ENCODE data around the gene ULK4.
"Not testable (repeated sequence)": the region's sequence is repeated elsewhere in the genome, so short reads cannot be mapped to it uniquely, and the experiment has no call there.

ULK4 gene

DNA sequence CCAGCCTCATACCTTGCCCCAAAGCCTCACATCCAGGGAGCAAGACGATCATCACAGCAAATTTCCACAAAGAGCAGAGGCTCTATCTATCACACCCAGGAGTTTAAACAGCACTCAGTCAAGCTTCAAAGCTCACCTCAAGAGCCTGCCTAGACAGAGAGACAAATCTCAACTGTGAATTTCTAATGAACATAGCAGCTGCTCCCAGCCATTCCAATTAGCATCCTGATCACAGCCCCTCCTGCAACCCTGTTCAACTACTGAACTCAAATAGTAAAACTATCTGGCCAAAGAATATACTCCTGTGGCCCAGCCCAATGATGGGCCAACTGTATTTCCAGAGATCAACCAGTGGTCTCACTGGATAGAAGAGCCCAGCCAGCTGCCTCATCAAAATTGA, 492.8 kb downstream of the ULK4 start:
- DNase-seq, result no peak

DNA sequence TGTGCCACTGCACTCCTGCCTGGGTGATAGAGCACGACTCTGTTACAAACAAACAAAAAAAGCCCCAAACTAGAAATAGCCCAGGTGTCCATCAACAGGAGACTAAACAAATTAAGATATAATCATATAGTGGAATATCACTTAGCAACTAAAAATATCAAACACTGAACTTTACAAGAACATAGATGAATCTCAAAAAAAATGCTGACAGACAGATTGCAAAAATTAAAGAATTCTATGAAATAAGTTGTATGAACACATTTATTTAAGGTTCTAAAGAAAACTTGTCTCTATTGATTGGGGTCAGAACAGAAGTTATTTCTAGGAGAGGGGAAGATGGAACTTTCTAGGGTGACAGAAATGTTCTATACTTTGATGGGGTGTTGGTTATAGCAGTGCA, 494.4 kb downstream of the ULK4 start:
- no peak for DNase-seq

GRCh38 chr3:41464858-41465257, 497.0 kb downstream of the ULK4 start:
- DNase-seq, result no peak

DNA sequence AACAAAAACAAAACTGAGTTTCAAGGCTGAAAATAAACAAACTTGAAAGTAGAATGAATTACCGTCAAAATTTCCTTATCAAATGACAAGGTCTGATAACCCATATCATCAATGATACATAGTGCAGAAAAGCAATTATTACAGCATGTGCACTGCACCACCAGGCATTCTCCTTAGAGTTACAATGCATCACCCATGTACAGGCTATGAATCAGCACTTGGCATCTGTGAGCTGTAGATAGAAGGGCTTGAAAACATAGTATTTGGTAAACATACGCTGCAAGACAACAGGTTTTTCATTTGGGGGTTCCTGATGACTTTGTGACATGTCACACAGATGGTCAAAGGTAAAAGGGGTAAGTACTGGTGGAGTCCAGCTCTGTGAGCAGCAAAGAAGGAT, 497.5 kb downstream of the ULK4 start:
- DNase-seq, result no peak

GRCh38 chr3:41462103-41462691, 499.7 kb downstream of the ULK4 start:
- no peak for DNase-seq

DNA sequence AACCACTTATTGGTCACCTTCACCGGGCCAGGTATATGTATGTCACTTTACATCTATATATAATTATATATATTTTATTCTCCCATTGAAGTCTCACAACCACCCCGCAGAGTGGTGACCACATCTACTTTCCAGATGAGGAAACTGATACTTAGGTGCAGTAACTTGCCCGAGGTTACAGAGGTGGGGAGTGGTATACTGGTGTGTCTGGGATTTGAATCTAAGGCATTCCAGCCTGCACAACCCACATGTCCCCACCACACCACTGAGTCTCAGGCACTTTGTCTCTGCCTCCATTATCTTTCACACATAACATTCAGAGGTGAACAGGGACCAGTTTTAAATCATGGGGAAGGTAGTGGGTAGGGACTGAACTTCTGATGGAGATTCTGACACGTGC, 501.2 kb downstream of the ULK4 start:
- DNase-seq, result no peak

DNA sequence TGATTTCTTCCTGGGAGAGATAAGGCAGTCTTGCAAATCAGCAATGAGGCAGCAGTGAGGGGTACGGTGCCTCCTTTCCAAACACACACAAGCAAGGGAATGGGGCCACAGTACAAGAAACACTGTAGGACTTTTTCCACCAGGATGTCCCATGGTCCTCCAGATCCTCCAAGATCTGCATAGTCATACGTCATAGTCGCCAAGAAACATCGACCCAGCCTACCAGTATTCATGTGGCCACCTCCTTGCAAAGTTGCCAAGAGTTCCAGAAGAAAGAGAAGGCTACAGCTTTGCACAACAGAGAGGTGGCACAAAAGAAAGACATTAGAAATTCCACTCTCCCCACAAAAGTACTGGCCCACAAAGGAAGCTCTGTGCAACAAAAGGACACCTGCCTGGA, 504.7 kb downstream of the ULK4 start:
- no peak for DNase-seq

DNA sequence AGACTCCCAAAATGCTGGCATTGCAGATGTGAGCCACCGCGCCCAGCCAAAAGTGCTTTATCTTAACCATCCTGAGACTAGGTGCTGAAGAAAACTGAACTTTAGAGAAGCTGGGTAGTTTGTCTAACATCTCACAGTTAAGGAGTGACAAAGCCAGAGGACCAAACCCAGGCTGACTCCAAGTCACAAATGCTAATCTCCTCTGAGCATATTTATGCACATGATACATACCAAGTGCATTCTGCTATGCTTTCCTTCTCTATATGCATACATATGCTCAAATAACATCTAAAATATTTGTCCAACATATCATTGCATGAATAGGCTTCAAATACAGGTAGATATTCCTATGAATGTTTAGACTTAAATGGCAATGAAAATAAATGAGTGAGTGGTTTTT, 505.7 kb downstream of the ULK4 start:
- no peak for DNase-seq

GRCh38 chr3:41453618-41454017, 508.3 kb downstream of the ULK4 start:
- not testable (repeated sequence) for DNase-seq

GRCh38 chr3:41450416-41451231, 511.3 kb downstream of the ULK4 start:
- DNase-seq, result no peak

- DNase-seq, result no peak
These were observed 513.5 kb downstream of the ULK4 start for GRCh38 chr3:41448396-41448795.

- no peak for DNase-seq
These were observed 514.2 kb downstream of the ULK4 start for GRCh38 chr3:41447701-41448100.

- DNase-seq, result not testable (repeated sequence)
These were observed 515.6 kb downstream of the ULK4 start for GRCh38 chr3:41446316-41446715.

GRCh38 chr3:41441568-41441967, 520.3 kb downstream of the ULK4 start:
- no peak for DNase-seq

DNA sequence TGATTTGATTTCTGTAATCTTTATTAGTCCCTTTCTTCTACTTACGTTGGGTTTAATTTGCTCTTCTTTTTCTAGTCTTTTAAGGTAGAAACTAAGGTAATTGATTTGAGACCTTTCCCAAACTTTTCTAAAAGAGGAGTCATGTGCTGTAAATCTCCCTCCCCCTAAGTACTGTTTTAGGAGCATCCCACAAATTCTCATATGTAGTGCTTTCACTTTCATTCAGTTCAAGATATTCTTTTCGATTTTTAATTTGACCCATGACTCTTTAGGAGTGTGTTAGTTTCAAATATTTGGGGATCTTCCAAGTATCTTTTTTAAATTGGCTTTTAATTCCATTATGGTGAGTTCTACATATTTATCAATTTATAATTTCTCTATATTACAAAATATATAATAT, 520.8 kb downstream of the ULK4 start:
- no peak for DNase-seq

DNA sequence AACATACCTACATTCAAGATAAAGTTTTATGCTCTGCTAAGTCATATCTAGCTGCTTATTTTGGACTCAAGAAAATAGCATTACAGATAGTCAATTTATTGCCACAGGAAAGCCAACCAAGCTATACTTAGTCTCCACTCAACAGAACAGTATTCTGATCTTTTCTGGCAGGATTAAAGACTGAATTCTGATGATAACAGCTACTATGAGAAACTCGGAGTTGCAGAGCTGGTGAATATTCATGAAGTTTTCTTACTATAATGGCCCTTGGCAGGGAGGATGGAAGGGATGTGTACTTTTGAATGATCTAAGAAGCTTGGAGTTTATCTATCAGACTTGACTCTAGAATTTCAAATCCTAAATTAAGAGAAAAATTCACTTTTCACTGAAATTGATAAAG, 524.9 kb downstream of the ULK4 start:
- DNase-seq, result no peak

GRCh38 chr3:41434781-41435180, 527.1 kb downstream of the ULK4 start:
- DNase-seq, result no peak

DNA sequence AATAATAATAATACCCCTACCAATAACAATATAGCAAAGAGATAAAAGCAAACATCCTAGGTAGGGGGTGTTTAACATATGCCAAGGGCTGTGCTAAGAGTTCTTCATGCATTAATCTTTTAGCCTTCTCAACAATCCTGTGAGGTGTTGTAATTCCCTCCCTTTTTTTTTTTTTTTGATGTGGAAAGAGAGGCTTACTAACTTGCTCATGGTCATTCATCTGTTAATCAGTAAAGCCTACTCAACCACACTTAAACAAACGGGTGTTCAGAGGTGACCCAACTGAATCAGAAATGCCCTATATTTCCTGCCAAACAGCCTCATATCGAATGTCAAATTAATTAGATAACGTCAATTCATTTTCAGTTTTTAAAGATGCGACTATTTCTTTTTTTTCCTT, 530.5 kb downstream of the ULK4 start:
- no peak for DNase-seq

DNA sequence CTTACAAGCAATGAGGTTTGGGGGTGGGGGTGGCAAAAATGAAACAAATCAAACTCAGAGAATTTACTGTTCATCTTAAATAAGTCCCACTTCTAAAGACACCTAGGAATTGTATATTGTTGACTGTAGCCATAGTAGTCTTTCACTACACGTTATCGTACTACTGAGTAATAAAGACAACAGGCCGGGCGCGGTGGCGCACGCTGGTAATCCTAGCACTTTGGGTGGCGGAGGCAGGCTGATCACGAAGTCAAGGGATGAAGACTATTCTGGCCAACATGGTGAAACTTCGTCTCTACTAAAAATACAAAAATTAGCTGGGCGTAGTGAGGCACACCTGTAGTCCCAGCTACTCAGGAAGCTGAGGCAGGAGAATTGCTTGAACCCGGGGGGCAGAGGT, 531.0 kb downstream of the ULK4 start:
- no peak for DNase-seq

- DNase-seq, result no peak
These were observed 531.5 kb downstream of the ULK4 start for GRCh38 chr3:41430391-41430790.

- DNase-seq, result no peak
These were observed 535.4 kb downstream of the ULK4 start for GRCh38 chr3:41426485-41426884.

- no peak for DNase-seq
These were observed 537.2 kb downstream of the ULK4 start for GRCh38 chr3:41424543-41425300.

GRCh38 chr3:41419809-41420208, 542.1 kb downstream of the ULK4 start:
- no peak for DNase-seq

Data from NCI-H1930 (cell line).